Measurements from ENCODE around the gene UFD1. TPM values are rescaled to one million over a fixed set of nuclear protein-coding genes. Genes with fewer than 3 reads are reported as not detected.

Gene UFD1
- total RNA-seq, 1 experiment from 2014 or later: 74.4 TPM

GRCh38 chr22:19405133-19405532 is 73.9 kb downstream of the UFD1 start:
- Mint-ChIP-seq H3K4me1 (no peaks in the 10 kb centered on the region), H3K9me3 (no peaks in the 10 kb centered on the region), H3K36me3 (ENCODE audit: insufficient read depth in 1 of 3, low read depth in 3 of 3) (peaks cover 37 to 80% (median 46%) of the 10 kb centered on the region in 3 experiments; a peak in 6 of 7 replicates), H3K27me3 (ENCODE audit: low read depth) (no peaks in the 10 kb centered on the region; the same call in 1 of the 2 replicates), H3K27ac (no peak overlapping the region), H3K4me3 (no peak overlapping the region)
- H3K79me2 ChIP-seq (ENCODE audit: insufficient read depth, low read length): no peaks in the 10 kb centered on the region
- no peak overlapping the region for H3K27ac ChIP-seq (ENCODE audit: insufficient read length, low read depth, low read length)
- H2BK5ac ChIP-seq (ENCODE audit: insufficient read length, low read length): no peak overlapping the region
- no peak overlapping the region for H2AFZ ChIP-seq (ENCODE audit: low read length)
- no peak overlapping the region for H2AK5ac ChIP-seq (ENCODE audit: insufficient read length, low read length)
- no peak overlapping the region for H2BK120ac ChIP-seq (ENCODE audit: low read depth, low read length, poor library complexity, severe bottlenecking)
- H3K27me3 ChIP-seq (ENCODE audit: insufficient read depth, low read length): no peaks in the 10 kb centered on the region
- H3K9me3 ChIP-seq (ENCODE audit: control insufficient read depth, low read depth, low read length): no peaks in the 10 kb centered on the region
- H2BK20ac ChIP-seq (ENCODE audit: low read depth, low read length, poor library complexity, severe bottlenecking): no peak overlapping the region
- no peaks in the 10 kb centered on the region for H3K23me2 ChIP-seq (ENCODE audit: insufficient read length, low read depth, low read length, poor library complexity, severe bottlenecking)
- no CpG with 5 or more reads among the region's 4 CpGs for WGBS (ENCODE audit: extremely low coverage, insufficient read length, low lambda C conversion rate)
- H3K9ac ChIP-seq (ENCODE audit: extremely low read depth, insufficient read length, low read length): no peak overlapping the region
- no peak overlapping the region for H3K4ac ChIP-seq (ENCODE audit: low read depth, low read length)
- no peak overlapping the region for H3K18ac ChIP-seq (ENCODE audit: insufficient read length, low read depth, low read length)
- H3K14ac ChIP-seq (ENCODE audit: insufficient read depth, low read length): no peak overlapping the region
- no peak overlapping the region for H3T11ph ChIP-seq (ENCODE audit: low read length)
- H4K91ac ChIP-seq (ENCODE audit: insufficient read length, low read depth, low read length): no peak overlapping the region
- DNase-seq: no peak
- no peaks in the 10 kb centered on the region for H4K20me1 ChIP-seq (ENCODE audit: control insufficient read depth, insufficient read depth, insufficient read length)
- no peak overlapping the region for H4K8ac ChIP-seq (replicated peaks; ENCODE audit: insufficient read length, low read depth, low read length)
- H2BK12ac ChIP-seq (ENCODE audit: insufficient read length, low read depth, low read length): no peak overlapping the region
- H3K4me1 ChIP-seq (ENCODE audit: insufficient read depth, low read length): no peaks in the 10 kb centered on the region
- no peak for TF ChIP-seq CTCF (conservative IDR thresholded peaks at IDR 0.05)
- H2BK15ac ChIP-seq (ENCODE audit: low read depth, low read length): no peak overlapping the region
- H3K23ac ChIP-seq (ENCODE audit: insufficient read length, low read depth, low read length): no peak overlapping the region
- no peaks in the 10 kb centered on the region for H3K79me1 ChIP-seq (ENCODE audit: insufficient read depth, low read depth, low read length, poor library complexity, severe bottlenecking)
- H3K56ac ChIP-seq (ENCODE audit: insufficient read length, low read depth, low read length): no peak overlapping the region
- no peak overlapping the region for H3K4me2 ChIP-seq (ENCODE audit: insufficient read depth, insufficient read length, low read length)
- H4K5ac ChIP-seq (ENCODE audit: insufficient read length, low read depth, low read length): no peak overlapping the region

Measured in H9 (cell line).